Epidermal melanocyte (primary cell): ENCODE data around the gene IMMP2L.
"Not testable (repeated sequence)": the region's sequence is repeated elsewhere in the genome, so short reads cannot be mapped to it uniquely, and the experiment has no call there.

Experiments
- DNase-seq: peaks from one replicate; pipeline ENCODE4 v3.0.0; 2011; ENCODE audit warnings: low spot score; ENCODE audit not compliant: insufficient read length

IMMP2L gene

GRCh38 chr7:111339006-111339405 lies 223.3 kb downstream of the IMMP2L start:
- DNase-seq: no peak

GRCh38 chr7:111333010-111333409 lies 229.3 kb downstream of the IMMP2L start:
- no peak for DNase-seq

- no peak for DNase-seq
Measured at GRCh38 chr7:111330235-111330523, 232.1 kb downstream of the IMMP2L start.

GRCh38 chr7:111329367-111330234 lies 232.7 kb downstream of the IMMP2L start:
- DNase-seq: no peak

GRCh38 chr7:111328487-111328886 lies 233.8 kb downstream of the IMMP2L start:
- no peak for DNase-seq

DNA sequence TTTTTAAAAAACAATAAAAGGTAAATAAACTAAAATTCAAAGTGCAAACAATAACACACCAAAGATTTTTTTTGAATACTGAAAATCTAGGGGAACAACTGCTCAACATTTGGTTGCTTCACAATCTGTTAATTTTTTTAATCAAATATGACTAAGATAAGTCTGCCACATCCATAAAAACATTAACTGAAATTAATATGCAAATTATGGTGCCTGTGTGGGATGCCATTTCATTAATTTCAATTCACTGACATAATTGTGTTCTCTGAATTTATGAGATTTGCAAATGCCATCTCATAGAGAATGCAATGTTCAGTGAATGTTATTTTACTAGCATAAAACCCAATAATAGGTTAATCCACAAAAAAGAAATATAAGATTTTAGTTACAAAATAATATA lies 237.5 kb downstream of the IMMP2L start:
- no peak for DNase-seq

DNA sequence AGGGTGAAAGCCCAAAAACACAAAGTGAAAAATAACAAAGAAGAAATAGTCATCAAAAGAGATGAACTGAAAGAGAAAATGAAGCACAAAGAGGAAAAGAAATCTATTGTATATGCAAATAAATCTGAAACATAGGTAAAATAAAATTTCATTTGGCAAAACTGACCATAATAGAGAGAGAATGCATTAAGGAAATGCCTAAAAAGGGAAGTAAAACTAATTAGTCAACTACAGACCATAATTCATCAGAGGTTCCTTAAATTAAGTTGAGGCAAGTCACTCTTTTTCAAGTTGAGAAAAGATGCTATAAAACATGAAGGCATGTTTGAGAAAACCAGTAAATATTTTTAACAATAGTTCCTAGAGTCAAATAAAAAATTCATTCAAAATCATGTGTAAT lies 238.1 kb downstream of the IMMP2L start:
- DNase-seq: no peak

DNA sequence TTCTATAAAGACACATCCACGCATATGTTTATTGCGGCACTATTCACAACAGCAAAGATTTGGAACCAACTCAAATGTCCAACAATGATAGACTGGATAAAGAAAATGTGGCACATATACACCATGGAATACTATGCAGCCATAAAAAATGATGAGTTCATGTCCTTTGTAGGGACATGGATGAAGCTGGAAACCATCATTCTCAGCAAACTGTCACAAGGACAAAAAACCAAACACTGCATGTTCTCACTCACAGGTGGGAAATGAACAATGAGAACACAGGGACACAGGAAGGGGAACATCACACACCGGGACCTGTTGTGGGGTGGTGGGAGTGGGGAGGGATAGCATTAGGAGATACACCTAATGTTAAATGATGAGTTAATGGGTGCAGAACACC lies 238.6 kb downstream of the IMMP2L start:
- DNase-seq: not testable (repeated sequence)

DNA sequence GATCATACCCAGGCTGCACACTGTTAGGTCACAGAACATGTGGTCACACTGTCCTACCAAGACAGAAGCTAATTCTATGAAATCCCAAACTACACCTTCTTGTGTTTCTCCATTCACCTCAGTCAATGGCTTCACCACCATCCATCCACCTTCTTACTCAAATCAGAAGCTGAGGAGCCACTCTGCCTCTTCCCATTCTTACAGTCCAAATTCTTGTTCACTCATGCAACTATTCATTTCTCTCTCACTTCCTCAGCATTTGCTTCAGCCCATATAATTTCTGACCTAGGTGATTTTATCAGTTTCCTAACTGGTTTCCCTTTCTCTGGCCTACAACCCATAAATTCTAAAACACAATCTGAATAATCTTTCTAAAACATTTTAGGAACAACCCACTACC lies 242.2 kb downstream of the IMMP2L start:
- DNase-seq: no peak

DNA sequence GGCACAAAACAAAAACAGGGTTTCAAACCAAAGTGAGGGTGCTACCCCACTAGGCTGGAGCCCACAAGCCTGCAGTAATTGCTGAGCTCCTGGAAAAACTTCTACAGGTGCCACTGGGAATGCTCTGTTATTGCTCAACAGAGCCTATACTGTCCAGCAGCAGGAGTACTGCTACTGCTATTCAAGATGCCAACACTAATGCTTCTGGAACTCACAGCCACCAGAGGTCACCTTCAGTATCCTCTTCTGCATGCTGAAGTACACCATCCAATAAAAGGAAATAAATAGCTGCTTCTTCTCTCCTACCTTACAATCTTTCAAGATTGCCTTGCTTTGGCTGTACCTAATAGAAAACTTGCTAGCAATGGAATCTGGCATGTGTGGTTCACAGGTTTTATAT lies 249.3 kb downstream of the IMMP2L start:
- DNase-seq: no peak

GRCh38 chr7:111308691-111309090 lies 253.6 kb downstream of the IMMP2L start:
- DNase-seq: no peak

GRCh38 chr7:111301891-111302290 lies 260.4 kb downstream of the IMMP2L start:
- no peak for DNase-seq

DNA sequence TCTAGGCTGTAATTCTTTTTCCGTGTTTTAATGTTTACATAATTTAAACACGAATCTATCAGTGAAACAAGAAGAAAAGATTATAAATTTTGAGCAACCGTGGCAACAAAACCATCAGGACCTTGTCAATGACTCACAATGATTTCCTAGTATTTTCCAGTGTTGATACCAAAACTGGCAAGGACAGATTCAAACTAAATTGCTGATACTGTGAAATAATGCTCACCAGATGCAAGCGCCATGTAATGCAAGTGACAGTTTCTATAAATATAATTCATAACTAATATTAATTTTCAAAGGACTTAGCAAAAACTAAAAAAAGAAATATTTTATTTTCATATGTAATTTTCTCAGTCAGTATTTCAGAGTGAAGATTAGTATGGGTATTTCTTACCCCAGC lies 267.8 kb downstream of the IMMP2L start:
- no peak for DNase-seq

DNA sequence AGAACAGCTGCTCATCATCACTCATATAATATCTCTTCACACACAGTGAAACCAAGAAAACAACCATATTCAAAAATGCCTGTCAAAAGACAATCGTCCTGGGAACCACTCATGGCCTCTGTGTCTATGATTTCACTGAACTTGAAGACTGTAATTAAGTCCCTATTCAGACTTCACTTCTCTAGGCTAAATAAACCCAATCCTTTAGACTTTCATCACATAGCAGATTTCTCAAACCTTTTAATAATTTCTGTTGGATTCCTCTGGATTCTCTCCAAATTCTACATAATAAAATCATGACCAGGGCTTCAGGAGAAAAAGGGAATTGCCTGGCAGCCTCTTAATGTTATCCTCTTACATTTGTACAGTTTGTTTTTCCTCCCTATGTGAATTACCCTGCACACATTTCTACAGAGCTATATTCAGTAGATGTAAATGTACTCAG lies 270.2 kb downstream of the IMMP2L start:
- DNase-seq: no peak

- no peak for DNase-seq
Measured at GRCh38 chr7:111290982-111291381, 271.3 kb downstream of the IMMP2L start.

DNA sequence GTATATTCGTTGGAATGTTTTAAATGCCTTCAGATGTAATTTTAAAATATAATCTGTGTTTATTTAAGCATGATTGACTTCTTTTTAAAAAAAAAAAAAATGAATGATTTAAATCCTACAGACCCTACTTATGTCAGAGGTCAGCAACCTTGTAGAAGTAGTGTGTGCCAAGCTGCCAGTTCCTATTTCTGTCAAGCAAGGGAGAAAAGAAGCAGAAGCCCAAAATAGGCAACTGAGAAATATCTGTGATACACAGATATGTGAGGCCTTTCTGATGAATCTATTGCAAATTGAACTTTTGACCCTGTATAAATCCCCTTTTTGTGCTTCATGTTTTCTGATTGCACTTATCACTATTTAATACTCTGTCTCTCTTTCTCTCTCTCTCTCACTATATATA lies 271.9 kb downstream of the IMMP2L start:
- no peak for DNase-seq

GRCh38 chr7:111288441-111288840 lies 273.9 kb downstream of the IMMP2L start:
- not testable (repeated sequence) for DNase-seq

DNA sequence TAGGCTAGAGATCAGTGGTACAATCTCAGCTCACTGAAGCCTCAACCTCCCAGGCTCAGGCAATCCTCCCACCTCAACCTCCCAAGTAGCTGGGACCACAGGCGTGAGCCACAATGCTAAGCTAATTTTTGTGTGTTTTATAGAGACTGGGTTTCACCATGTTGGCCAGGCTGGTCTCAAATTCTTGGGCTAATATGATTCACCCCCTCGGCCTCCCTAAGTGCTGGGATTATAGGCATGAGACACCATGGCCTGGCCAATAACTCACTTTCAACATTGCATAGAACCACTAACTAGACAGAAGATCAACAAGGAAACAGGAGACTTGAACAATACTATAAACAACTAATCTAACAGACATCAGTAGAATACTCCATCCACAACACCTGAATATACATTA lies 279.7 kb downstream of the IMMP2L start:
- no peak for DNase-seq

GRCh38 chr7:111274857-111275256 lies 287.4 kb downstream of the IMMP2L start:
- DNase-seq: no peak

- DNase-seq: no peak
Measured at GRCh38 chr7:111272092-111272491, 290.2 kb downstream of the IMMP2L start.

DNA sequence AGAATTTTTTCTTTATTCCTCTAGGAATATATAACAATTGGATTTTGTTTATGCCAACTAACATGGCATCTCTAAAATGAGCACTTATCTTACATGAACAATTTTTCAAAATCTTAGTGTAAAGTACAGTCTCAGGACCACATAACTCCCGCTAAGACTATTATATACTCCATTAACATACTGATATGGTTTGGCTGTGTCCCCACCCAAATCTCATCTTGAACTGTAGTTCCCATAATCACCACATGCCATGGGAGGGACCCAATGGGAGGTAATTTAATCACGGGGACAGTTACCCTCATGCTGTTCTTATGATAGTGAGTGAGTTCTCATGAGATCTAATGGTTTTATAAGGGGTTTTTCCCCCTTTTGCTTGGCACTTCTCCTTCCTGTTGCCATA lies 291.5 kb downstream of the IMMP2L start:
- not testable (repeated sequence) for DNase-seq

DNA sequence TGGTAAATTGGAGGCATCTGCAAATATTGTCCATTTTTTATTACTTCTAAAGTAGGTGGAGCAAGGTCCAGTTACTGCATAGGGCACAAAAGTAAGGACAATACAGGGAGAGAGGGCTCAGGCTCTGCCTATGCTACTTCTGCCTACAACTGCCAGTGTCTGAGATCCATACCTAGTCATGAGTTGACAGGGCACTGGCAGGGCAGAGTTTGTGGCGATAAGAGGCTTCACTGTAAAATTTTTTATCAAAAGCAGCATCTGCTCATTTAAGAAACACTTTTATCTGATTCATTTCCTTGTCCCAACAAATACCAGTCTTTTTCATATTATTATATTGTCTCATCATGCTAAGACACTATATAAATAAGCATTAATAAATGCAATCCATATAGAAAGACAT lies 293.4 kb downstream of the IMMP2L start:
- no peak for DNase-seq

DNA sequence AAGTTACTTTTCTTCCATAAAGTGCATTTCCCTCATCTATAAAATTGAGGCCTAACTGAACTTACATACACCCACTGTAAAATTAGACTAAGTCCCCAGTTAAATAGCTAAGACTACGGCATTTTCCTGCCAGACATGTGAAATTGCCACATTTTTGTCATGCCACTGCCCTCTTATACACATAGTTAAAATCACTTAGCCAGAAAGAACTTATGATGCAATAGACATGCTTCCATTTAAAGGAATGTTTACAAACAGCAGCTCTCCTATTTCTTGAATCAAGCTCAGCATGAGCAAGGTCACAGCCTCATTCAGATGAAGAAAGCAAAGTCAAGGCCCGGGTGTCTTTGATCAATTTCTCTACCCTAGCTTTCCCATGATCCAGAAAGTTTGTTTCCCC lies 295.7 kb downstream of the IMMP2L start:
- DNase-seq: no peak

DNA sequence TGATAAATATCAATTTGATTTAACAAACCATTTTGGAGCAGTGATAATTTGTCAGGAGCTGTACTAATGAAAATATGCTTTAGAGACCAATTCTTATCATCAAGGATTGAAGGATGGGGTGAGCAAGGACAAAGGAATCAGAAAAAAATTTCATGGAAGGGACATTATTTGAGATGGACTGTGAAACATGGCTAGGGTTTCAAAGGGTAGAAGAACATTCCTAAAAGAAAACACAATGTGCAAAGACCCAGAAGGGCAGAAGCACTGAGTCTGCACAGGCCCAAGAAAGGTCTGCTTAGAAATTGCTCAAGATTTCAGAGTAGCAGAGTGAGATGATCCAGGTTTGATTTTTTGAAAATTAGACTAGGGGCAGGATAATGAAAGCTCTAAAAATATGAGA lies 296.9 kb downstream of the IMMP2L start:
- no peak for DNase-seq
